Breast epithelium (tissue), 3 donors: ENCODE data around the gene RPS14.

Source experiments
- CTCF ChIP-seq, 3 donors: fragments of 450-650 bp; IDR thresholded peaks; one replicate each; pipeline ENCODE4 v1.5.1; 2016 to 2017; ENCODE audit warnings: antibody characterized with exemption in 3 of 3, mild to moderate bottlenecking in 3 of 3, moderate library complexity in 3 of 3
- POLR2A ChIP-seq: fragments of 450-650 bp; IDR thresholded peaks from one replicate; pipeline ENCODE4 v1.6.1; 2016; ENCODE audit warnings: antibody characterized with exemption, mild to moderate bottlenecking, moderate library complexity
- POLR2AphosphoS5 ChIP-seq, 3 donors: sonication (generic); formaldehyde crosslinking; IDR thresholded peaks; one replicate each; pipeline ENCODE4 v1.6.1; 2017; ENCODE audit warnings: antibody characterized with exemption in 3 of 3

GRCh38 chr5:150481972-150482406, 32.5 kb upstream of the RPS14 start:
- no peak for TF ChIP-seq CTCF (IDR thresholded peaks at IDR 0.05)
- no peak for TF ChIP-seq POLR2A
- TF ChIP-seq POLR2AphosphoS5 (IDR thresholded peaks at IDR 0.05): no peak
